HepG2 (cell line): ENCODE results near the gene MAN2B2. TPM values are rescaled to one million over a fixed set of nuclear protein-coding genes. Genes with fewer than 3 reads are reported as not detected.

ENCODE experiments used
- ATAC-seq: fragments of 200-7000 bp; cut with Tn5 transposase; 3 replicates; pipeline ENCODE4 v1.9.1; 2020; ENCODE audit warnings: mild to moderate bottlenecking, moderate library complexity
- BruUV-seq: library from RNA; stranded (reverse); fragments of 400-500 nt; replicated peaks from 2 replicates; lab custom pipeline; 2021; lab: Mats Ljungman, UMichigan
- CTCF ChIA-PET: fragments of 300-600 bp; formaldehyde crosslinking; extraction: SDS; loops from one replicate; lab custom pipeline; 2021; ENCODE audit warnings: low total read pairs, inconsistent platforms, low intra/inter-chr PET ratio; lab: Yijun Ruan, JAX
- POLR2A ChIA-PET: fragments of 350-600 bp; sonication (Branson Sonifier 250); formaldehyde crosslinking; loops from one replicate; lab custom pipeline; 2020; ENCODE audit warnings: antibody characterized with exemption, inconsistent platforms; lab: Yijun Ruan, JAX
- DNase-seq: peaks from one replicate; pipeline ENCODE4 v3.0.0-alpha.2; 2015; ENCODE audit warnings: low spot score
- FAIRE-seq: peaks from 3 replicates; lab custom pipeline; 2011; peaks lifted over from hg19 to GRCh38; lab: Jason Lieb, UNC
- H2AFZ ChIP-seq: one replicate; pipeline ENCODE4 v1.6.1; 2011; ENCODE audit warnings: low read length, inconsistent platforms
- H3K27ac ChIP-seq: fragments of 300-600 bp; 3 replicates; pipeline ENCODE4 v1.8.0; 2011; ENCODE audit warnings: mixed run types, mild to moderate bottlenecking, mixed read lengths, low read length, inconsistent platforms; ENCODE audit not compliant: insufficient read depth; ENCODE audit errors: extremely low read length
- H3K27me3 ChIP-seq, 2 experiments: fragments of 200-600 bp in 1 of 2; 2 replicates in 1 of 2; 3 replicates in 1 of 2; pipeline versions ENCODE4 v1.6.0 to v1.8.0; 2011; ENCODE audit warnings: low read length in 2 of 2, mild to moderate bottlenecking in 2 of 2, moderate library complexity in 2 of 2, inconsistent platforms in 1 of 2; ENCODE audit not compliant: insufficient read depth in 2 of 2, control insufficient read depth in 1 of 2
- H3K36me3 ChIP-seq, 2 experiments: fragments of 200-600 bp in 1 of 2; replicated peaks in 1 of 2; 2 replicates in 1 of 2; 3 replicates in 1 of 2; pipeline versions ENCODE4 v1.5.1 to v1.8.0; 2011; ENCODE audit warnings: low read length in 2 of 2, inconsistent platforms in 1 of 2; ENCODE audit not compliant: insufficient read depth in 2 of 2, control insufficient read depth in 1 of 2
- H3K4me1 ChIP-seq: 2 replicates; pipeline ENCODE4 v1.5.1; 2012; ENCODE audit warnings: low read length, inconsistent platforms; ENCODE audit not compliant: insufficient read depth
- H3K4me2 ChIP-seq: 2 replicates; pipeline ENCODE4 v1.6.0; 2011; ENCODE audit warnings: low read depth, low read length, inconsistent platforms
- H3K4me3 ChIP-seq, 3 experiments: fragments of 200-600 bp in 1 of 3; sonication (generic), shearing (Covaris generic) in 1 of 3; replicated peaks in 1 of 3; 2 replicates each; pipeline ENCODE4 v1.5.1; 2011 to 2016; ENCODE audit warnings: low read length in 3 of 3, inconsistent platforms in 2 of 3, low read depth in 2 of 3, mild to moderate bottlenecking in 2 of 3, control low read depth in 1 of 3, mixed read lengths in 1 of 3; ENCODE audit not compliant: insufficient read depth in 1 of 3
- H3K79me2 ChIP-seq: one replicate; pipeline ENCODE4 v1.6.1; 2011; ENCODE audit warnings: low read length, inconsistent platforms; ENCODE audit not compliant: insufficient read depth
- H3K9ac ChIP-seq: 2 replicates; pipeline ENCODE4 v1.6.0; 2011; ENCODE audit warnings: mild to moderate bottlenecking, low read depth, low read length, inconsistent platforms; ENCODE audit not compliant: insufficient read depth
- H3K9me3 ChIP-seq: 2 replicates; pipeline ENCODE4 v1.5.1; 2012; ENCODE audit warnings: mild to moderate bottlenecking, low read length
- H4K20me1 ChIP-seq: 2 replicates; pipeline ENCODE4 v1.6.0; 2011; ENCODE audit warnings: inconsistent platforms, mild to moderate bottlenecking, low read length, moderate library complexity; ENCODE audit not compliant: insufficient read depth
- CTCF ChIP-seq: sonication (generic); formaldehyde crosslinking; IDR thresholded peaks from 2 replicates; pipeline ENCODE4 v1.5.0; 2020; ENCODE audit warnings: mild to moderate bottlenecking, missing genetic modification reagents, moderate library complexity
- STAG1 ChIP-seq: sonication (generic); formaldehyde crosslinking; IDR thresholded peaks from 2 replicates; pipeline ENCODE4 v1.4.0; 2020; ENCODE audit warnings: missing genetic modification reagents
- TERF1 ChIP-seq: sonication (generic); formaldehyde crosslinking; IDR thresholded peaks from 2 replicates; pipeline ENCODE4 v1.8.0; 2022; ENCODE audit warnings: mild to moderate bottlenecking, missing genetic modification reagents, moderate library complexity
- TFE3 ChIP-seq: IDR thresholded peaks from 2 replicates; pipeline ENCODE4 v1.6.1; 2016
- THRA ChIP-seq: sonication (generic); formaldehyde crosslinking; IDR thresholded peaks from 2 replicates; pipeline ENCODE4 v1.4.0; 2020; ENCODE audit warnings: missing genetic modification reagents, borderline replicate concordance
- WGBS: methylation state at CpG from one replicate; pipeline ENCODE4 v1.1.6; 2017; ENCODE audit warnings: low lambda C conversion rate; 5-methylcytosine and 5-hydroxymethylcytosine counted together
- in situ Hi-C: cut with HindIII; loops from 2 replicates; pipeline ENCODE4 v1.10.0; 2017; ENCODE audit warnings: low pct_unique_long_range_greater_than_20kb; ENCODE audit not compliant: extremely low pct_ligation_motif_present
- intact Hi-C: fragments of 100-400 bp; cut with micrococcal nuclease; formaldehyde crosslinking; loops from one replicate; pipeline ENCODE4 v1.10.0; 2022; ENCODE audit not compliant: unreplicated experiment
- polyA plus RNA-seq, 8 experiments: library from polyadenylated mRNA; depleted of rRNA in 3 of 8; stranded (reverse) in 7 of 8; unstranded in 1 of 8; fragments of >200 nt; fragmentation: Illumina TruSeq in 4 of 8; extraction: Trizol in 4 of 8; gene quantifications; 2 replicates each; pipeline versions ENCODE4 v1.2.1 to v1.2.3, GENCODE V29; 2011 to 2016; ENCODE audit warnings: low read depth in 4 of 8, missing spikeins in 1 of 8, mixed read lengths in 1 of 8; ENCODE audit not compliant: insufficient read depth in 1 of 8
- total RNA-seq, 5 experiments: library from RNA; depleted of rRNA; stranded (reverse); fragments of >200 nt; fragmentation: Illumina TruSeq; extraction: Trizol; gene quantifications; 2 replicates each; pipeline ENCODE4 v1.2.3, GENCODE V29; 2016; ENCODE audit warnings: low read depth in 1 of 5

MAN2B2 gene
- total and polyA plus RNA-seq, 2 of the 13 experiments (the other 11 are each of a cell fraction or from before 2014, with no cell fraction given) = 4.8 to 5.4 TPM

GRCh38 chr4:6549445-6549844 lies 25.5 kb upstream of the MAN2B2 start:
- 4% methylated on average over 4 of the region's 7 CpGs for WGBS
- H2AFZ ChIP-seq = no peak overlapping the region
- in situ Hi-C loops (loop anchor here (10.0 kb wide), 1 partner anchor 215 kb away; no protein-coding TSS in a partner anchor), intact Hi-C loops (loop anchor here (5.0 to 10.0 kb wide), 3 partner anchors 77 to 295 kb away; partner anchors contain the start of gene PPP2R2C)
- H3K9me3 ChIP-seq = peaks cover 7% of the 10 kb centered on the region; the same call in 1 of the 2 replicates
- H3K4me2 ChIP-seq = no peak overlapping the region
- no peak overlapping the region for H3K4me3 ChIP-seq
- peaks cover 0 to 14% of the 10 kb centered on the region in 2 experiments; a peak in 2 of 5 replicates for H3K27me3 ChIP-seq
- H4K20me1 ChIP-seq = 0 out of 2 replicates have a peak, but pooled peaks cover 3% of the 10 kb centered on the region
- DNase-seq = no peak
- ChIA-PET POLR2A (no interaction called here), CTCF (interaction anchor here (0.6 kb wide), 1 partner anchor 205 kb away, joined by 3 read pairs; no protein-coding TSS in a partner anchor)
- H3K4me1 ChIP-seq = no peaks in the 10 kb centered on the region
- no peak overlapping the region for H3K9ac ChIP-seq
- no peaks in the 10 kb centered on the region for H3K79me2 ChIP-seq
- BruUV-seq = no TSS peak
- no peak for FAIRE-seq
- peak; percentile 57 for ATAC-seq
- TF ChIP-seq THRA (CRISPR knock-in tag) = peak; percentile 56; the same call in 1 of the 2 replicates
- peak; percentile 63 for TF ChIP-seq CTCF (CRISPR knock-in tag)
- TF ChIP-seq TERF1 (CRISPR knock-in tag) = no peak
- peak; percentile 52 for TF ChIP-seq STAG1
- no peak for TF ChIP-seq TFE3 (CRISPR knock-in tag)
- no peak overlapping the region for H3K27ac ChIP-seq
- H3K36me3 ChIP-seq = no peaks in the 10 kb centered on the region
